GM23338 (cell line): ENCODE measurements around the gene ACOT2.
"Not testable (repeated sequence)": the region's sequence is repeated elsewhere in the genome, so short reads cannot be mapped to it uniquely, and the experiment has no call there.

Source experiments
- CTCF ChIP-seq, 2 experiments: fragments of 200-600 bp in 1 of 2; sonication (generic) in 1 of 2; conservative IDR thresholded peaks; 2 replicates each; pipeline versions ENCODE4 v1.5.1 to v1.6.1; 2016 to 2017; ENCODE audit warnings: antibody characterized with exemption in 2 of 2, low read depth in 2 of 2, mild to moderate bottlenecking in 2 of 2, moderate library complexity in 1 of 2
- POLR2AphosphoS5 ChIP-seq: IDR thresholded peaks from 2 replicates; pipeline ENCODE4 v1.6.1; 2016; ENCODE audit warnings: antibody characterized with exemption, low read depth
- REST ChIP-seq: IDR thresholded peaks from one replicate; pipeline ENCODE4 v1.6.1; 2018; ENCODE audit warnings: antibody characterized with exemption; ENCODE audit not compliant: unreplicated experiment

GRCh38 chr14:73574251-73574650 is 5.2 kb downstream of the ACOT2 start:
- TF ChIP-seq REST; POLR2AphosphoS5; CTCF (conservative IDR thresholded peaks at IDR 0.05; ENCODE audit: low read depth in 2 of 2): not testable (repeated sequence)
